ENCODE measurements around the gene ZBTB20.

Gene ZBTB20

GRCh38 chr3:114609973-114610630, 537.0 kb downstream of the ZBTB20 start:
- DNase-seq = no peak

DNA sequence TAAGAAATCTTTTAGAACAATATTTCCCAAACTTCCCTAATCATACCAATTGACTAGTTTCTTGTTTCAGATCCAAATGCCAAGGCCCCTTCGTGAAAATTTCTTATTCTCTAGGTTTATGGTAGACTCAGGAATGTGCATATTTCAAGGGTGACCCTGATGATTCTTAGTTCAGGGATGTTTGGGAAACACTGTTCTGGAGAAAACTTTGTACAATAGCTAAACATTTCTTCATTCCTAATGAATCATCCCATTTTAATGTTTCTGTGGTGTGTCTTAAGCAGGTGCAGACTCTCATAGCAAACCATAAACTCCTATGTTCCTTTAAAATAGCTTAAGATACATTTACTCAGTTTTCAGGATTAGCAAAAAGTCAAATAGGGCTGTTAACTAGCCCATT, 538.8 kb downstream of the ZBTB20 start:
- DNase-seq = no peak

DNA sequence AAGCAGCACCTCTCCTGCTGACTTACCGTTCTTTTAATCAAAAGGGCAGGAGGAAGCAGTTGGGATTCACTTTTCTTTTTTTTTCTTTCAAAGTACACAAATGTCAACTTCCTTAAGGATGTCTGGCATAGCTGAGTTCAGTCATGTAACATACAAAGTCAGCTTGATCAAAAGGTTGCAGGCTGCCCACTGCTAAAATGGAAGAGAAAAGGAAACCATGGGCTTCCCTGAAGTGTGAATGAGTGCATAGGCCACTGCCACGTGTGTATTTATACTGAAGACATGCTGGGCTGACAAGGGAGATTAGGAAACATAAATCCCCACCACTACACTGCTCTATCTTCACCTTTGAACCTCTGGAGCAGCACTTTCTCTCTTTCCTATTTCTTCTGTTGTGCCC, 540.8 kb downstream of the ZBTB20 start:
- DNase-seq = no peak

DNA sequence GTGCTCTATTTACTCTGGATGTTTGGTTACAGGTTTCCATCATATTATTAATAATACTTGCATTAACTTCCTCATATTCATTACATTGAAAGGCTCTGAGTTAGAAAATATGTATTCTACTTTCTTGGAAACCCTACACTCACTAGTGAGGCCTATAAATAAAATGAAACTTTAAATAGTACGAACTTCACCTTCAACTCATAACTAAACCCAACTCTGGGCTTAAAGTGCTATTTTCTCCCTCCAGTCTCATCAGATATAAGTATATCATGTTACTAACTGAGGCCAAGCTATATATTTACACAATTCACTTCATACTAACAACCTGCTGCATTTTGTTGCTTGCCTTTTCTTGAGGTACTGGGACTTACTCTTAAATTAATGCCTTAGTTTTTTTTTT, 546.5 kb downstream of the ZBTB20 start:
- no peak for DNase-seq

DNA sequence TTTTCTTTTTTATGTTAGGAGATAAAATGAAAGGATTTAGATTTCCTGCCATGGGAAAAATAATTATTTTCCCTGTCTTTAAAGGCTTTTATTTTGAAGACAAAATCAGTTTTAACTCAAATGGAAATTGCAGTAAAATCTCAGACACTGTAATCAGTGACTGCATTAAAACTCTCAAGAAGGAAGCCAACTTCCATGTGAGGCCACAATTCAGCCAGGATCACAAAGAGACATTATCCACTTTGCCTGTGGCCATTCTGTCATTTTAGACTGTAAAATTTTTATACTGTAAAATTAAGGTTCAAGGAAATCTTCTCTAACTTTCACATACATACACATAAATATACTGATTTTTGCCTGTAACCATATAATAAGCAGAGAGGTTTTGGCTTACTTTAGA, 549.2 kb downstream of the ZBTB20 start:
- DNase-seq = no peak

- no peak for DNase-seq
Measured at GRCh38 chr3:114597012-114597411, 550.1 kb downstream of the ZBTB20 start.

- no peak for DNase-seq
Measured at GRCh38 chr3:114596147-114596546, 550.9 kb downstream of the ZBTB20 start.

GRCh38 chr3:114595522-114596028, 551.5 kb downstream of the ZBTB20 start:
- DNase-seq = no peak

DNA sequence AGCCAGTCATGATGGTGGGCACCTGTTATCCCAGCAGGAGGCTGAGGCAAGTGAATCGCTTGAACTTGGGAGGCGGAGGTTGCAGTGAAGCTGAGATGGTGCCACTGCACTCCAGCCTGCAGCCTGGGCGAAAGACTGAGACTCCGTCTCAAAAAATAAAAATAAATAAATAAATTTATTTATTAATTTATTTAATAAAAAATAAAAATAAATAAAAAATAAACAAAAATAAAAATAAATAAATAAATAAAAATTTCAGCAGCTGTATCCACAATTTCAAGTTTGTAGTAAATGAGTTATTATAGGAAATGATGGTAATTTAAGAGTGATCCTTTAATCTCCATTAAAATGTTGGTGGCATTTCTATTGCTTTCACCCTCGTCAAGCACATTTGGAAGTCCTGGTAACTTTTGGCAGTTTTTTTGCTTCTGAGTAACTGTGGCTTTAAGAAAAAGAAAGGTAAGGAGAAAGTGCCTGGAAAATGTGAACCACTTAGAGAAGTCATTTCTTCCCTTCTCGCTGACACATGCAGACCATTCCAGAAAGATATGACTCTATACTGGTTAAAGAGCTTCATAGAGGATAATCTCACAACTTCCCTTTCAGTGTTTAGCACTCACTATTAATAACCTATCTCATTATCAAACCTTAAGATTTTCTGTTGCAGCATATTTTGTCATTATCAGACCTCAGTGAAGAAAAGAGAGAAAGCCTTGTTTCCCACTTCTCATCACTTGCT, 556.6 kb downstream of the ZBTB20 start:
- DNase-seq = no peak

- DNase-seq = no peak
Measured at GRCh38 chr3:114587986-114588385, 559.1 kb downstream of the ZBTB20 start.

DNA sequence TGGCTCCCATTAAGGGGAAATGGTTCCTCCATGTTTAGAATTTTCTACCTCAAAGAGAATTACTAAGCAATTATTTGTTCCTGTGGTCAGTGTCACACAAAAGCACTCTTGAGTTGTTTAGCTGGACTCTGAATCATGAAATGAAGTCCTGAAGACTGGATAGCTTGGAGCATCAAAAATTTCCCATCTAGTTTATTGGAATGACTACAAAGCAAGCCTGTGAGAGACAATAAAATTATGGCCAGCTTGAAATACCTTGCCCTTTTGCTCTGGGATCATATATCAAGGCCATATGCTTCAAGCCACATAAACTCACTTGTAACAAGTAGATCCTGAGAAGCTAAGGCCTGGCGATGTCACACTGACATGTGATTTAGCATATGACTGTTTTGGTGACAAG, 561.0 kb downstream of the ZBTB20 start:
- no peak for DNase-seq

DNA sequence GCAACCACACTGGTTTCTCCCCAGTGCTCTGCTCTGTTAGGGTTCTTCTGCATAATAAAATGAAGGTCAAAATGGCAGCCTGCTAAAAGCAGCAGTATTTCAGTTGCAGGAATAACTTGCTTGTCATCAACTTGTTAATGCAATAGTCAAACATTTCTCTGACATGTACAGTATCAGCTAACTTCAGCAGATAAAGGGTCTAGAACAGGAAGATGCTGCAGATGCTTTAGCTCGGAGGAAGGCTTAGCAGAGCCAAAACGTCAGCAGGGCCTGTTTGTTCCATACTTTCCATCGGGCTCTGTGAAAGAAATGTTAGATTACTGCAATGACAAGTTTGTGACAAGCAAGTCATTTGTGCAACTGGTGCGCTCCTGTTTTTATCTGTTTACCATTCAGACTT, 561.4 kb downstream of the ZBTB20 start:
- DNase-seq = no peak

DNA sequence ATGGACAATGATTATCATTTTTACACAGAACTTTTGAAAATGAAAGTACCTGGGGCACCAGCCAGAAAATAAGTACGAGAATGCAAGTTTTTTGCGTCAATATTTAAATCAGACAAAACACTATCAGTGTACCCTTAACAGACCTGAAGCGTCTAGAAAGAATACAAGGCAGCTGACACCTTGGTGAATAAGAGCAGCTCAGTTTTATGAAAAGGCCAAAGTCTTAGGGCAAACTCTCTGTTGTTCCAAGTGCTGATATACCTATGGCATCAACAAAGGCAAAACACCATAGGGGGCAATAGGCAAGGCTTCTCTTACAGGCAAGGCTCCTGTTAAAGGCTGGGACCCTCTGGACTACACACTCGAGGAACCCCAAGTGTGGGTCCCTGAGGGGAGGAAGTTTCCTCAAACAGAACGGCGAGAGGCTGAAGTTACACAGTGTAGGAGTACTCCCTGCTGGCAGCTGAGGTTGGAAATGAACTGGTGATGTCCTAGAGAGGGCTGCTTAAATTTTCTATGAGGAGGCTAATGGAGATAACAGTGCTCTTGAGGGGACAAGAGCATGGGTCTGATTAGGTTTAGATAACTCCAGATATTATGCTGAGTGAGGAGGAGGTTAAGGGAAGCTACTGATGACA, 562.2 kb downstream of the ZBTB20 start:
- DNase-seq = no peak

GRCh38 chr3:114582929-114583328, 564.2 kb downstream of the ZBTB20 start:
- DNase-seq = no peak

GRCh38 chr3:114572364-114573062, 574.6 kb downstream of the ZBTB20 start:
- no peak for DNase-seq

DNA sequence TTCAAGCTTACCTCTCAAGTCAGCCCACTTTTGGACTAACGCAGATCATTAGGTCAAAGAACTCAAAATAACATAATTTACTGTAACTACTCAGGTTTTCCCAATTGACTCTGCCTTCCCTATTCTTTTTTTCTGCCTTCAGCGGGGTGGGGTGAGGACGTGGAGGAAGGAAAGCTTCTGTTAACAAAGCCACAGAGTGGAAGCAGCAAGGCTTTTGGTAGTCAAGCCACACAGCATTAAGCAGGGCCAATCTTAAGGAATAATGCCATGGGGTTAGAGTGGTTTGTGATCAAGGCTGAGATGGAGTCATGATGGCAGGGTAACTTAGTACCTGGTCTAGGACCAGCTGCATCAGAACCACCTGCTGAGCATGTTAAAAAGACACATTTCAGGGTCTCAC, 575.7 kb downstream of the ZBTB20 start:
- no peak for DNase-seq

- no peak for DNase-seq
Measured at GRCh38 chr3:114569186-114569585, 577.9 kb downstream of the ZBTB20 start.

- DNase-seq = no peak
Measured at GRCh38 chr3:114567771-114568170, 579.3 kb downstream of the ZBTB20 start.

GRCh38 chr3:114566767-114567166, 580.3 kb downstream of the ZBTB20 start:
- DNase-seq = no peak

GRCh38 chr3:114566162-114566755, 580.8 kb downstream of the ZBTB20 start:
- DNase-seq = no peak

DNA sequence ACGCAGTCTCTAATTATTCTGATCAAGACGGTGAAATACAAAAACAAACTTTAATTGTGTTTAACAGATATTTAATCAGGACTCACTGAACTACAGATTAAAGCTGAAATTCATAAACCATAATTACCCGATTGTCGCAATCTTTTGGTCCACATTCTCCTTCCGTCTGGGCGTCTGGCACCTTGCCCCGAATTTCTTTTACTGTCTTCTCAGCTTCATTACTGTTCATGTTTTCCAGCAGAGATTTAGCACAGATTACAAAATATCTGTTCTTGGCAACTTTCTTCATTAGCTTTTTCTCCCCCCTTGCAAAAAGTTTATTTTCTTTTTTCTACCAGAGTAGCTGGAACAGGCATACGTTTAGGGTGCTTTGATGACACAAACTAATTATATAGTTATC, 581.9 kb downstream of the ZBTB20 start:
- DNase-seq = no peak

- no peak for DNase-seq
Measured at GRCh38 chr3:114563720-114564119, 583.4 kb downstream of the ZBTB20 start.

DNA sequence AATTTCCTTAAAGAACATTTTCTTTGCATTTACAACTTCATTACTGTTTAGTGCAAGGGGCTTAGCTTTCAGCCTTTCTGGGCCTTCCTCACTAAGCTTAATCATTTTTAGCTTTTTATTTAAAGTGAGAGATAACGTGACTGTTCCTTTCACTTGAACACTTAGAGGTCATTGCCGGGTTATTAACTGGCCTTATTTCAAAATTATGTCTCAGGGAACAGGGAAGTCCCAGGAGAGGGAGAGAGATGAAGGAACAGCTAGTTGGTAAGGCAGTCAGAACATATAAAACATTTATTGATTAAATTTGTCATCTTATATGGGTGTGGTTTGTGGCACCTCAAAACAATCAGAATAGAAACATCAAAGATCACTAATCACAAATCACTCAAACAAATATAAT, 584.5 kb downstream of the ZBTB20 start:
- no peak for DNase-seq

All from NCI-H2081 treated with DMSO at 0.1 percent for 48 hours (cell line).